PC-9 (cell line): Measurements from ENCODE around the gene CNTN1. TPM values are rescaled to one million over a fixed set of nuclear protein-coding genes. Genes with fewer than 3 reads are reported as not detected.

Experiments
- BruUV-seq: library from RNA; stranded (reverse); fragments of 400-500 nt; replicated peaks from 2 replicates; lab custom pipeline; 2021; lab: Mats Ljungman, UMichigan
- CTCF ChIA-PET: fragments of 300-600 bp; sonication (Branson Sonifier 250); formaldehyde crosslinking; loops from one replicate; lab custom pipeline; 2022; ENCODE audit warnings: antibody characterized with exemption; lab: Charles Lee
- POLR2A ChIA-PET: fragments of 300-600 bp; sonication (Branson Sonifier 250); formaldehyde crosslinking; loops from one replicate; lab custom pipeline; 2022; ENCODE audit warnings: antibody characterized with exemption; ENCODE audit not compliant: unreplicated experiment; lab: Charles Lee
- DNase-seq, 2 experiments: peaks; one replicate each; pipeline versions ENCODE4 v3.0.0 to v3.0.0-alpha.2; 2015 to 2022; ENCODE audit warnings: mixed read lengths in 1 of 2
- H2AFZ ChIP-seq: fragments of 200-600 bp; sonication (generic); 2 replicates; pipeline ENCODE4 v1.8.1; 2017; ENCODE audit warnings: antibody characterized with exemption
- H3F3A ChIP-seq: fragments of 200-600 bp; sonication (generic); 2 replicates; pipeline ENCODE4 v1.8.1; 2017; ENCODE audit warnings: antibody characterized with exemption, mild to moderate bottlenecking, low read depth; ENCODE audit not compliant: insufficient read depth
- H3K27ac ChIP-seq: fragments of 200-600 bp; sonication (generic); 2 replicates; pipeline ENCODE4 v1.6.1; 2016; ENCODE audit warnings: mixed run types
- H3K27me3 ChIP-seq: fragments of 200-600 bp; sonication (generic); 2 replicates; pipeline ENCODE4 v1.6.1; 2016; ENCODE audit warnings: low read depth, mixed run types; ENCODE audit not compliant: insufficient read depth
- H3K36me3 ChIP-seq: fragments of 200-600 bp; sonication (generic); 2 replicates; pipeline ENCODE4 v1.6.1; 2016; ENCODE audit warnings: low read depth, mixed run types
- H3K4me1 ChIP-seq: fragments of 200-600 bp; sonication (generic); replicated peaks from 2 replicates; pipeline ENCODE4 v1.6.1; 2016; ENCODE audit warnings: mixed run types; ENCODE audit not compliant: insufficient read depth
- H3K4me2 ChIP-seq: fragments of 200-600 bp; sonication (generic); 2 replicates; pipeline ENCODE4 v1.6.1; 2017; ENCODE audit warnings: mixed run types
- H3K4me3 ChIP-seq: fragments of 200-600 bp; sonication (generic); 2 replicates; pipeline ENCODE4 v1.6.1; 2016; ENCODE audit warnings: mixed run types
- H3K79me2 ChIP-seq: fragments of 200-600 bp; sonication (generic); 2 replicates; pipeline ENCODE4 v1.6.1; 2017; ENCODE audit warnings: low read depth, mixed run types
- H3K9me2 ChIP-seq: fragments of 200-600 bp; sonication (generic); 2 replicates; pipeline ENCODE4 v1.8.1; 2017; ENCODE audit warnings: mild to moderate bottlenecking; ENCODE audit not compliant: insufficient read depth
- H3K9me3 ChIP-seq: fragments of 200-600 bp; sonication (generic); 2 replicates; pipeline ENCODE4 v1.8.1; 2016; ENCODE audit warnings: low read depth; ENCODE audit not compliant: insufficient read depth
- H4K20me1 ChIP-seq: fragments of 200-600 bp; sonication (generic); 2 replicates; pipeline ENCODE4 v1.8.1; 2017; ENCODE audit not compliant: insufficient read depth
- CTCF ChIP-seq: fragments of 200-600 bp; sonication (generic); conservative IDR thresholded peaks from 2 replicates; pipeline ENCODE4 v1.6.1; 2017; ENCODE audit warnings: mixed run types, antibody characterized with exemption, mild to moderate bottlenecking, moderate library complexity
- EZH2 ChIP-seq: fragments of 200-600 bp; sonication (generic); IDR thresholded peaks from 2 replicates; pipeline ENCODE4 v1.8.0; 2017; ENCODE audit warnings: antibody characterized with exemption, low read depth
- intact Hi-C: fragments of 100-400 bp; cut with micrococcal nuclease; formaldehyde crosslinking; loops from one replicate; pipeline ENCODE4 v1.10.0; 2022; ENCODE audit not compliant: unreplicated experiment
- total RNA-seq: library from RNA; stranded (reverse); gene quantifications from 2 replicates; pipeline ENCODE4 v1.2.3, GENCODE V29; 2021

Gene CNTN1
- total RNA-seq, 1 experiment from 2014 or later = 0.37 TPM

GRCh38 chr12:40864891-40865290, 172.7 kb downstream of the CNTN1 start:
- Histone ChIP-seq H3K27ac (no peak overlapping the region), H4K20me1 (no peaks in the 10 kb centered on the region), H3K79me2 (no peaks in the 10 kb centered on the region), H2AFZ (0 out of 2 replicates have a peak overlapping the region, but pooled peaks have one; percentile 14), H3K9me2 (no peaks in the 10 kb centered on the region; the same call in 1 of the 2 replicates), H3K36me3 (no peaks in the 10 kb centered on the region), H3K4me2 (no peak overlapping the region), H3K9me3 (no peaks in the 10 kb centered on the region), H3K27me3 (no peaks in the 10 kb centered on the region), H3F3A (no peaks in the 10 kb centered on the region), H3K4me3 (no peak overlapping the region), H3K4me1 (no peaks in the 10 kb centered on the region)
- BruUV-seq = no TSS peak
- intact Hi-C loops = no loop called here
- no peak for TF ChIP-seq CTCF
- no peak for TF ChIP-seq EZH2
- DNase-seq = no peak
- ChIA-PET POLR2A (no interaction called here), CTCF (no interaction called here)

DNA sequence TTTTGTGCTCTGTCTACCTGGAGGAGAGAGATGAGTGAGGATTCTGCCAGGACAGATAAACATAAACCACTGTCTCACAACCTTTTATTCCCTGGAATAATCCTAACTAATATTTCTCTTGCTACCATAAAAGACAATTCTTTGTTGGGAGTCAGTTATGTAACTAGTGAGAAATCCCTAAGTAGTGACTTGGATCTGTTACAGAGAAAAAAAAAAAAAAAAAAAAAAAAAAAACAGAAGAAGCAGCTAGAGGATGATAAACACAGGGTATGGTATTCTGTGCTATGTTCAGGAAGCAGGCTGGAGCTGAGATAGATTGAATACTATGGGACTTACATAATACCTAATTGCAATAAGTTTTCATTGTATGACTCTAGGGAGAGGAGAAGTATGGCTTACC, 178.7 kb downstream of the CNTN1 start:
- CTCF ChIA-PET = no interaction called here
- BruUV-seq = no TSS peak

GRCh38 chr12:40874868-40875267, 182.6 kb downstream of the CNTN1 start:
- intact Hi-C loops = no loop called here
- no peaks in the 10 kb centered on the region for H3K9me3 ChIP-seq
- H3K4me3 ChIP-seq = no peak overlapping the region
- POLR2A ChIA-PET = no interaction called here
- BruUV-seq = no TSS peak
- no peak overlapping the region for H3K27ac ChIP-seq
- no peaks in the 10 kb centered on the region; the same call in 1 of the 2 replicates for H4K20me1 ChIP-seq
- TF ChIP-seq CTCF (no peak), EZH2 (no peak)
- H3K4me2 ChIP-seq = no peak overlapping the region
- H3F3A ChIP-seq = no peaks in the 10 kb centered on the region
- CTCF ChIA-PET = no interaction called here
- no peaks in the 10 kb centered on the region for H3K36me3 ChIP-seq
- H2AFZ ChIP-seq = no peak overlapping the region
- no peak for DNase-seq
- no peaks in the 10 kb centered on the region for H3K4me1 ChIP-seq
- H3K9me2 ChIP-seq = no peaks in the 10 kb centered on the region
- no peaks in the 10 kb centered on the region for H3K79me2 ChIP-seq
- no peaks in the 10 kb centered on the region for H3K27me3 ChIP-seq

More for the DNA sequence above, 178.7 kb downstream of the CNTN1 start:
- H3F3A ChIP-seq = no peaks in the 10 kb centered on the region
- intact Hi-C loops = no loop called here
- POLR2A ChIA-PET = no interaction called here
- H3K36me3 ChIP-seq = no peaks in the 10 kb centered on the region
- no peaks in the 10 kb centered on the region for H3K79me2 ChIP-seq
- H3K4me3 ChIP-seq = no peak overlapping the region
- H3K27me3 ChIP-seq = no peaks in the 10 kb centered on the region
- no peaks in the 10 kb centered on the region for H3K9me2 ChIP-seq
- H3K27ac ChIP-seq = no peak overlapping the region
- H3K4me2 ChIP-seq = no peak overlapping the region
- no peaks in the 10 kb centered on the region for H3K9me3 ChIP-seq
- H4K20me1 ChIP-seq = no peaks in the 10 kb centered on the region
- no peak for TF ChIP-seq CTCF
- TF ChIP-seq EZH2 = no peak
- H2AFZ ChIP-seq = no peak overlapping the region
- no peaks in the 10 kb centered on the region for H3K4me1 ChIP-seq
- no peak for DNase-seq
